Activated CD4-positive, alpha-beta T cell treated with anti-CD3 and anti-CD28 coated beads for 36 hours (primary cell): ENCODE data around the gene CLEC16A. TPM values are rescaled to one million over a fixed set of nuclear protein-coding genes. Genes with fewer than 3 reads are reported as not detected.

Experiments
- ATAC-seq: fragments of 200-7000 bp; cut with Tn5 transposase; one replicate; pipeline ENCODE4 v1.10.0; 2021; ENCODE audit warnings: mild to moderate bottlenecking, moderate library complexity
- CTCF ChIA-PET: fragments of 350-600 bp; sonication (Branson Sonifier 250); formaldehyde crosslinking; loops from one replicate; lab custom pipeline; 2021; ENCODE audit warnings: antibody characterized with exemption; lab: Charles Lee
- POLR2A ChIA-PET: fragments of 350-600 bp; sonication (Branson Sonifier 250); formaldehyde crosslinking; loops from one replicate; lab custom pipeline; 2021; ENCODE audit warnings: antibody characterized with exemption, inconsistent platforms; lab: Charles Lee
- DNase-seq: peaks from one replicate; pipeline ENCODE4 v3.0.0-alpha.2; 2020
- H3K27ac Mint-ChIP-seq: one replicate; pipeline ENCODE4 v1.8.0; 2021; ENCODE audit warnings: mixed read lengths
- H3K27me3 Mint-ChIP-seq: one replicate; pipeline ENCODE4 v1.8.0; 2021; ENCODE audit warnings: mixed read lengths
- H3K36me3 Mint-ChIP-seq: one replicate; pipeline ENCODE4 v1.8.0; 2021; ENCODE audit warnings: low read depth, mixed read lengths
- H3K4me1 Mint-ChIP-seq: one replicate; pipeline ENCODE4 v1.8.0; 2021; ENCODE audit warnings: mixed read lengths
- H3K4me3 Mint-ChIP-seq: one replicate; pipeline ENCODE4 v1.8.0; 2021; ENCODE audit warnings: mild to moderate bottlenecking, moderate library complexity, mixed read lengths
- H3K9me3 Mint-ChIP-seq: one replicate; pipeline ENCODE4 v1.8.0; 2021; ENCODE audit warnings: low read depth, mixed read lengths
- intact Hi-C, 2 experiments: fragments of 100-400 bp; cut with DNase I in 1 of 2; cut with micrococcal nuclease in 1 of 2; formaldehyde crosslinking; loops; one replicate each; pipeline versions ENCODE4 v1.14.2 to v1.15.1; 2022 to 2024; cut with DNase I, micrococcal nuclease
- total RNA-seq, 2 experiments: library from RNA; stranded (reverse); gene quantifications; one replicate each; pipeline ENCODE4 v1.2.3, GENCODE V29; 2021

Gene CLEC16A
- total RNA-seq, 2 experiments from 2014 or later, result 23.5 to 25.4 TPM

- intact Hi-C loops, result no loop called here
- Mint-ChIP-seq H3K9me3 (peaks cover 3% of the 10 kb centered on the region), H3K27me3 (no peaks in the 10 kb centered on the region), H3K4me1 (peaks cover 47% of the 10 kb centered on the region), H3K4me3 (no peak overlapping the region), H3K27ac (no peak overlapping the region), H3K36me3 (peaks cover 28% of the 10 kb centered on the region)
- ChIA-PET POLR2A (interaction anchor here (0.5 to 0.6 kb wide), 2 partner anchors 123 to 135 kb away, joined by 3 to 9 read pairs; no protein-coding TSS in a partner anchor), CTCF (interaction anchor here (1.4 kb wide), 1 partner anchor 11 kb away, joined by 3 read pairs; no protein-coding TSS in a partner anchor)
- ATAC-seq (no peak), DNase-seq (no peak)
Measured at GRCh38 chr16:11117576-11118211, 173.3 kb downstream of the CLEC16A start.

GRCh38 chr16:11118479-11118878, 174.1 kb downstream of the CLEC16A start:
- intact Hi-C loops, result no loop called here
- Mint-ChIP-seq H3K36me3 (peaks cover 28% of the 10 kb centered on the region), H3K4me1 (peaks cover 39% of the 10 kb centered on the region), H3K27me3 (no peaks in the 10 kb centered on the region), H3K4me3 (no peak overlapping the region), H3K9me3 (peaks cover 3% of the 10 kb centered on the region), H3K27ac (no peak overlapping the region)
- ChIA-PET POLR2A (interaction anchor here (0.6 kb wide), 1 partner anchor 124 kb away, joined by 9 read pairs; no protein-coding TSS in a partner anchor), CTCF (interaction anchor here (0.6 kb wide), 1 partner anchor 14 kb away, joined by 3 read pairs; no protein-coding TSS in a partner anchor)
- no peak for ATAC-seq
- DNase-seq, result no peak

DNA sequence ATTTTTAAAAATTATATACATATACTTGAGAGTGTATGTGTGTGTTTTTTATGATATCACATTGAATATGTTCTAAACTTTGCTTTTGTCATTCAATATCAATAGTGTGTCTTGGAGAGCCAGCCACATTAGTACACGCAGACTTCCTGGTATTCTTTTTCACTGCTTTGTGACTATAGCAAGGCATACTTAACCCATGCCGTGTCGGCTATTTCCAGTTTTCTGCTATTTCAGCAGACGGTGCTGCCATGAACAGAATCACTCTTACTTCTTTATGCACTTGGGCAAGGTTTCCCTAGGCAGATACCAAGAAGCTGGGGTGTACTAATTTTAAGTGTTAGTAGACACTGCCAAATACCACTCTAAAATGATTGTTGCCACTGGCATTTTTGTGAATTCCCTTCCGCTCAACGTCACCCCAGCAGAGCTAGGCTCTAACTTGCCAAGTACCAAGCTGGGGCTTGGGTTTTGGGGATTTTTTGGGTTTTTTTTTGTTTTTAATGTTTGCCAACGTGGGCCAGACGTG, 176.8 kb downstream of the CLEC16A start:
- ATAC-seq (no peak), DNase-seq (no peak)
- Mint-ChIP-seq H3K9me3 (peaks cover 3% of the 10 kb centered on the region), H3K36me3 (peaks cover 34% of the 10 kb centered on the region), H3K4me1 (peaks cover 18% of the 10 kb centered on the region), H3K4me3 (no peak overlapping the region), H3K27ac (no peak overlapping the region), H3K27me3 (no peaks in the 10 kb centered on the region)
- POLR2A ChIA-PET, result interaction anchor here (0.6 kb wide), 1 partner anchor 25 kb away, joined by 4 read pairs; no protein-coding TSS in a partner anchor
- CTCF ChIA-PET, result interaction anchor here (1.3 to 1.4 kb wide), 2 partner anchors 135 to 157 kb away, joined by 3 to 4 read pairs; partner anchors contain the start of gene SOCS1
- intact Hi-C loops, result loop anchor here in 1 of 2 experiments (5.0 kb wide), 1 partner anchor 36 kb away; no protein-coding TSS in a partner anchor

GRCh38 chr16:11121914-11122692, 177.7 kb downstream of the CLEC16A start:
- POLR2A ChIA-PET, result interaction anchor here (0.6 kb wide), 1 partner anchor 26 kb away, joined by 4 read pairs; no protein-coding TSS in a partner anchor
- peak overlapping the region; percentile 38 for H3K27ac Mint-ChIP-seq

DNA sequence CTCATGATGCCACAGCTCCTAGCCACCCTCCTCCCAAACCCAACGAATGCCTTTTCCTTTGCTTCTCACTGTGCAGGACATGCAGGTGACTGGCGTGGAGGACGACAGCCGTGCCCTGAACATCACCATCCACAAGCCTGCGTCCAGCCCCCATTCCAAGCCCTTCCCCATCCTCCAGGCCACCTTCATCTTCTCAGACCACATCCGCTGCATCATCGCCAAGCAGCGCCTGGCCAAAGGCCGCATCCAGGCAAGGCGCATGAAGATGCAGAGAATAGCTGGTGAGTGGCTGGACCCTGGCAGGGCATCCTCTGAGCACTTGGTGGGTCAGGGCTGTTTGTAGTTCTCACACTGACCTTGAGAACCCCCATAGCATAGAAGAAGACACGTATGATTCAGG, 179.3 kb downstream of the CLEC16A start:
- DNase-seq (no peak), ATAC-seq (no peak)
- ChIA-PET CTCF (no interaction called here), POLR2A (no interaction called here)
- Mint-ChIP-seq H3K4me3 (no peak overlapping the region), H3K36me3 (peaks cover 38% of the 10 kb centered on the region), H3K9me3 (no peaks in the 10 kb centered on the region), H3K27me3 (no peaks in the 10 kb centered on the region), H3K4me1 (peaks cover 22% of the 10 kb centered on the region), H3K27ac (peak overlapping the region; percentile 8)
- intact Hi-C loops, result loop anchor here in 1 of 2 experiments (5.0 kb wide), 1 partner anchor 34 kb away; no protein-coding TSS in a partner anchor

More at GRCh38 chr16:11121914-11122692, 177.7 kb downstream of the CLEC16A start:
- DNase-seq (no peak), ATAC-seq (no peak)
- Mint-ChIP-seq H3K36me3 (peaks cover 42% of the 10 kb centered on the region), H3K27me3 (no peaks in the 10 kb centered on the region), H3K4me1 (peaks cover 17% of the 10 kb centered on the region), H3K4me3 (no peak overlapping the region), H3K9me3 (peaks cover 3% of the 10 kb centered on the region)
- CTCF ChIA-PET, result interaction anchor here (1.4 kb wide), 1 partner anchor 158 kb away, joined by 3 read pairs; no protein-coding TSS in a partner anchor
- intact Hi-C loops, result loop anchor here in 1 of 2 experiments (5.0 kb wide), 1 partner anchor 35 kb away; no protein-coding TSS in a partner anchor

- Mint-ChIP-seq H3K9me3 (no peaks in the 10 kb centered on the region), H3K36me3 (peaks cover 37% of the 10 kb centered on the region), H3K4me3 (no peak overlapping the region), H3K27ac (no peak overlapping the region), H3K27me3 (no peaks in the 10 kb centered on the region), H3K4me1 (peaks cover 41% of the 10 kb centered on the region)
- DNase-seq (no peak), ATAC-seq (no peak)
- CTCF ChIA-PET, result no interaction called here
- POLR2A ChIA-PET, result interaction anchor here (0.7 kb wide), 1 partner anchor 48 kb away, joined by 3 read pairs; no protein-coding TSS in a partner anchor
- intact Hi-C loops, result no loop called here
Measured at GRCh38 chr16:11125936-11126335, 181.6 kb downstream of the CLEC16A start.

DNA sequence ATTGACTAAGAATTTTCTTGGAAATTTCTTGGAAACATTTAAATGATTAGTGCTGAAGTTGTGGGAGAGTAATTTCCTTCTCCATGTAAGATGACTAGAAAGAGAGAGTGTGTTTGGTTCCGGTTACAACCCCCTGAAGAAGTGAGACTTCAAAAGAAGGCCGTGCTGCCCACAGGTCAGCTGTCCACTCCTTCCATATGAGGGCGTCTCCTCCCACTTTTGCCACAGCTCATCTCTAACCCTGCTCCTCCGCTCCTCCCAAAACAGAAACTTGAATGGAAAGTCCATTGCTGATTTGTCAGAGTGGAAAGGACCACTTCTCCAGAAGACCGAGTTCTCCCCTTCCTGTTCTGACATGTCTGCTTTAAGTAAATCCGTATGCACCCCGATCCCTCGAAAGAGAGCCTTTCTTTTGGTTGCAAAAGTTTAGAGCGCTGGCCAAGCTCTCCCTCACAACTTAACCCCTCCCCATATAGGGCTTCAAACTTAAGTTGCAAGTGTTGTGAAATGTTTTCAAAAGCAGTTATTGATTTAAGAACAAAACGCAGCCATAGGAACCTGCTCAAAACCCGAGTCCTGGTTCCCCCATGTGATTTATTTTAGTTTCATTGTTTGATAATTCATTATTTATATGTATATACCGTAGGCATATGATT, 182.2 kb downstream of the CLEC16A start:
- H3K4me1 Mint-ChIP-seq, result peaks cover 45% of the 10 kb centered on the region
- ChIA-PET POLR2A (interaction anchor here (0.7 kb wide), 1 partner anchor 48 kb away, joined by 3 read pairs; no protein-coding TSS in a partner anchor), CTCF (no interaction called here)
- peaks cover 35% of the 10 kb centered on the region for H3K36me3 Mint-ChIP-seq
- H3K4me3 Mint-ChIP-seq, result no peak overlapping the region
- no peaks in the 10 kb centered on the region for H3K9me3 Mint-ChIP-seq
- DNase-seq (no peak), ATAC-seq (no peak)
- intact Hi-C loops, result no loop called here
- no peak overlapping the region for H3K27ac Mint-ChIP-seq
- no peaks in the 10 kb centered on the region for H3K27me3 Mint-ChIP-seq

- intact Hi-C loops, result no loop called here
- CTCF ChIA-PET, result interaction anchor here (1.0 kb wide), 1 partner anchor 90 kb away, joined by 3 read pairs; no protein-coding TSS in a partner anchor
- Mint-ChIP-seq H3K27ac (peak overlapping the region; percentile 29), H3K4me3 (no peak overlapping the region), H3K36me3 (peaks cover 33% of the 10 kb centered on the region), H3K4me1 (peaks cover 48% of the 10 kb centered on the region), H3K27me3 (no peaks in the 10 kb centered on the region), H3K9me3 (no peaks in the 10 kb centered on the region)
- DNase-seq (no peak), ATAC-seq (no peak)
- POLR2A ChIA-PET, result no interaction called here
Measured at GRCh38 chr16:11127610-11128195, 183.3 kb downstream of the CLEC16A start.

- peak; percentile 39 for ATAC-seq
- Mint-ChIP-seq H3K4me1 (peaks cover 51% of the 10 kb centered on the region), H3K9me3 (no peaks in the 10 kb centered on the region), H3K36me3 (peaks cover 33% of the 10 kb centered on the region), H3K4me3 (no peak overlapping the region), H3K27me3 (no peaks in the 10 kb centered on the region), H3K27ac (peak overlapping the region; percentile 82)
- POLR2A ChIA-PET, result no interaction called here
- intact Hi-C loops, result no loop called here
- DNase-seq, result no peak
- CTCF ChIA-PET, result interaction anchor here (1.0 kb wide), 2 partner anchors 90 to 157 kb away, joined by 3 read pairs; no protein-coding TSS in a partner anchor
Measured at GRCh38 chr16:11128211-11129141, 184.1 kb downstream of the CLEC16A start.
